ENCODE data around the gene EMILIN2. TPM values are rescaled to one million over a fixed set of nuclear protein-coding genes. Genes with fewer than 3 reads are reported as not detected.
A peak's percentile ranks its signal among the peaks of the same experiment; 100 is the strongest.

The EMILIN2 gene
- total and polyA plus RNA-seq, 9 of the 15 experiments (the other 6 are each of a cell fraction or from before 2014, with no cell fraction given), result 0.01 to 0.40 (median 0.19) TPM

GRCh38 chr18:2818281-2818680 is 28.5 kb upstream of the EMILIN2 start:
- Histone ChIP-seq H3K9me3 (replicated peaks; ENCODE audit: control insufficient read depth, insufficient read depth, low read depth, low read length) (no peaks in the 10 kb centered on the region; the same call in 1 of the 2 replicates), H3K4me1 (replicated peaks in 1 of 2; ENCODE audit: control insufficient read depth in 2 of 2, insufficient read depth in 2 of 2, low read length in 2 of 2) (no peaks in the 10 kb centered on the region), H3K79me2 (ENCODE audit: control insufficient read depth, insufficient read depth, low read length) (no peaks in the 10 kb centered on the region), H3K27ac (ENCODE audit: extremely low read depth, low read depth, low read length) (no peak overlapping the region), H3K4me2 (ENCODE audit: insufficient read depth, low read length) (no peak overlapping the region), H4K20me1 (replicated peaks; ENCODE audit: control insufficient read depth, insufficient read depth, low read length) (no peaks in the 10 kb centered on the region), H3K9ac (ENCODE audit: insufficient read depth in 1 of 2, low read depth in 2 of 2, low read length in 2 of 2) (no peak overlapping the region), H3K4me3 (no peak overlapping the region), H2AFZ (ENCODE audit: low read depth, low read length) (no peak overlapping the region), H3K9me1 (ENCODE audit: control insufficient read depth, insufficient read depth, low read length) (no peaks in the 10 kb centered on the region), H3K27me3 (ENCODE audit: control insufficient read depth in 2 of 2, insufficient read depth in 2 of 2, low read length in 2 of 2) (no peaks in the 10 kb centered on the region), H3K36me3 (ENCODE audit: control insufficient read depth, insufficient read depth, low read length) (no peaks in the 10 kb centered on the region)
- ATAC-seq (no peak), DNase-seq (ENCODE audit: extremely low read depth in 1 of 4, low spot score in 3 of 4) (no peak), FAIRE-seq (no peak)
- intact Hi-C loops (cut with micrococcal nuclease) (no loop called here), in situ Hi-C loops (cut with MboI) (no loop called here)
- peak; percentile 43; the same call in 1 of the 2 replicates for TF ChIP-seq TFE3 (CRISPR knock-in tag; IDR thresholded peaks at IDR 0.05)
- TF ChIP-seq IFI16 (CRISPR knock-in tag; IDR thresholded peaks at IDR 0.05), result no peak
- ChIA-PET POLR2A (interaction anchor here (1.5 kb wide), 1 partner anchor 12 kb away, joined by 4 read pairs; no protein-coding TSS in a partner anchor), CTCF (ENCODE audit: low intra/inter-chr PET ratio) (no interaction called here)
- no TSS peak for BruUV-seq (replicated peaks)

- no TSS peak for BruUV-seq (replicated peaks)
- H3K4me1 ChIP-seq (replicated peaks in 1 of 2; ENCODE audit: control insufficient read depth in 2 of 2, insufficient read depth in 2 of 2, low read length in 2 of 2), result peaks cover 4 to 5% of the 10 kb centered on the region in 2 experiments; a peak in 1 of 5 replicates
- in situ Hi-C loops (cut with MboI), result no loop called here
Observed at GRCh38 chr18:2821695-2822094, 25.1 kb upstream of the EMILIN2 start.

More at GRCh38 chr18:2821695-2822094, 25.1 kb upstream of the EMILIN2 start:
- H2AFZ ChIP-seq (ENCODE audit: low read depth, low read length), result peak overlapping the region; percentile 72
- no peaks in the 10 kb centered on the region for H3K36me3 ChIP-seq (ENCODE audit: control insufficient read depth, insufficient read depth, low read length)
- no peaks in the 10 kb centered on the region for H3K27me3 ChIP-seq (ENCODE audit: control insufficient read depth in 2 of 2, insufficient read depth in 2 of 2, low read length in 2 of 2)
- intact Hi-C loops (cut with micrococcal nuclease), result no loop called here
- 23% methylated on average over 2 of the region's 2 CpGs for WGBS (ENCODE audit: insufficient coverage, low coverage, missing lambda C conversion rate)
- ChIA-PET CTCF (ENCODE audit: low intra/inter-chr PET ratio) (no interaction called here), POLR2A (interaction anchor here (0.7 kb wide), 1 partner anchor 16 kb away, joined by 4 read pairs; no protein-coding TSS in a partner anchor)
- DNase-seq (ENCODE audit: extremely low read depth in 1 of 4, low spot score in 3 of 4) (no peak), ATAC-seq (peak; percentile 73), FAIRE-seq (no peak)
- no peak overlapping the region; the same call in 1 of the 2 replicates for H3K4me2 ChIP-seq (ENCODE audit: insufficient read depth, low read length)
- no peaks in the 10 kb centered on the region for H3K9me1 ChIP-seq (ENCODE audit: control insufficient read depth, insufficient read depth, low read length)
- no peaks in the 10 kb centered on the region for H4K20me1 ChIP-seq (replicated peaks; ENCODE audit: control insufficient read depth, insufficient read depth, low read length)
- H3K9ac ChIP-seq (ENCODE audit: insufficient read depth in 1 of 2, low read depth in 2 of 2, low read length in 2 of 2), result no peak overlapping the region; a peak in 1 of 4 replicates
- no peaks in the 10 kb centered on the region for H3K79me2 ChIP-seq (ENCODE audit: control insufficient read depth, insufficient read depth, low read length)
- H3K27ac ChIP-seq (ENCODE audit: extremely low read depth, low read depth, low read length), result no peak overlapping the region
- no peaks in the 10 kb centered on the region for H3K9me3 ChIP-seq (replicated peaks; ENCODE audit: control insufficient read depth, insufficient read depth, low read depth, low read length)
- no peak overlapping the region for H3K4me3 ChIP-seq
- no peak for TF ChIP-seq ETV6 (IDR thresholded peaks at IDR 0.05; ENCODE audit: borderline replicate concordance in 1 of 2, low read depth in 2 of 2, low read length in 1 of 2)
- TF ChIP-seq ETV6 (CRISPR knock-in tag; IDR thresholded peaks at IDR 0.05; ENCODE audit: borderline replicate concordance), result no peak
- TF ChIP-seq, protein P1, sequence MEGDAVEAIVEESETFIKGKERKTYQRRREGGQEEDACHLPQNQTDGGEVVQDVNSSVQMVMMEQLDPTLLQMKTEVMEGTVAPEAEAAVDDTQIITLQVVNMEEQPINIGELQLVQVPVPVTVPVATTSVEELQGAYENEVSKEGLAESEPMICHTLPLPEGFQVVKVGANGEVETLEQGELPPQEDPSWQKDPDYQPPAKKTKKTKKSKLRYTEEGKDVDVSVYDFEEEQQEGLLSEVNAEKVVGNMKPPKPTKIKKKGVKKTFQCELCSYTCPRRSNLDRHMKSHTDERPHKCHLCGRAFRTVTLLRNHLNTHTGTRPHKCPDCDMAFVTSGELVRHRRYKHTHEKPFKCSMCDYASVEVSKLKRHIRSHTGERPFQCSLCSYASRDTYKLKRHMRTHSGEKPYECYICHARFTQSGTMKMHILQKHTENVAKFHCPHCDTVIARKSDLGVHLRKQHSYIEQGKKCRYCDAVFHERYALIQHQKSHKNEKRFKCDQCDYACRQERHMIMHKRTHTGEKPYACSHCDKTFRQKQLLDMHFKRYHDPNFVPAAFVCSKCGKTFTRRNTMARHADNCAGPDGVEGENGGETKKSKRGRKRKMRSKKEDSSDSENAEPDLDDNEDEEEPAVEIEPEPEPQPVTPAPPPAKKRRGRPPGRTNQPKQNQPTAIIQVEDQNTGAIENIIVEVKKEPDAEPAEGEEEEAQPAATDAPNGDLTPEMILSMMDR (IDR thresholded peaks at IDR 0.05 in 2 of 3, conservative IDR thresholded peaks at IDR 0.05 in 1 of 3; ENCODE audit: insufficient read depth in 2 of 3, low read depth in 1 of 3, low read length in 3 of 3), result 0 out of 6 replicates have a peak, but pooled peaks of 2 of the 3 experiments have one; percentile 5 to 19
- TF ChIP-seq TBL1XR1 (IDR thresholded peaks at IDR 0.05; ENCODE audit: low read length in 2 of 2), result no peak
- TF ChIP-seq ZBTB17 (CRISPR knock-in tag; IDR thresholded peaks at IDR 0.05), result no peak
- peak in 1 of 2 experiments; percentile 21; a peak in 1 of 4 replicates for TF ChIP-seq RAD21 (CRISPR knock-in tag; conservative IDR thresholded peaks at IDR 0.05 in 1 of 2, IDR thresholded peaks at IDR 0.05 in 1 of 2)
